GM21723 (cell line): ENCODE measurements around the gene MTA2.
A peak's percentile ranks its signal among the peaks of the same experiment; 100 is the strongest.
"Not testable (repeated sequence)": the region's sequence is repeated elsewhere in the genome, so short reads cannot be mapped to it uniquely, and the experiment has no call there.

Source experiments
- ATAC-seq: cut with Tn5 transposase; IDR thresholded peaks from one replicate; pipeline ENCODE4 v1.9.1; 2021; ENCODE audit warnings: mild to moderate bottlenecking, moderate library complexity; ENCODE audit not compliant: unreplicated experiment

The MTA2 gene

GRCh38 chr11:62567018-62567633 lies 34.5 kb downstream of the MTA2 start:
- ATAC-seq, result no peak

DNA sequence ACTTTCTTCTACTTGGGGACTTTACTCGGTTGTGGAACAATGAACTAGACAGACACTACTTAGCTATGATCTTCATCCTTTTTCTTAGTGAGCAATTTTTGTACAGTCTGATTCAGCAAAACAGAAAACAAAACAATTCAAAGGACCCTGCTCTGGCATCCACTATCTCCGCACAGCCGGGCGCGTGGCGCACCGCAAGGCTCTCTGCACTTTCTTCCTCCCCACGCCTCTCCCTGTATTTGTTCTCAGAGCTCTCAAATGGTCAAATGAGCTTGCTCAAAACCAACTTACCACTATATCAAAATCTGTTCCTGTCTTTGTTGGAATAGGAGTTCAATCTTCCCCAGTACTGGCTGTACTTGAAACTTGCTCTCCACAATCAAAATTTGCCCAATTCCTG lies 35.4 kb downstream of the MTA2 start:
- no peak for ATAC-seq

- ATAC-seq, result no peak
These were observed 36.4 kb downstream of the MTA2 start for GRCh38 chr11:62565100-62565802.

- ATAC-seq, result not testable (repeated sequence)
These were observed 39.9 kb downstream of the MTA2 start for GRCh38 chr11:62561677-62562230.

- no peak for ATAC-seq
These were observed 41.0 kb downstream of the MTA2 start for GRCh38 chr11:62560566-62561103.

DNA sequence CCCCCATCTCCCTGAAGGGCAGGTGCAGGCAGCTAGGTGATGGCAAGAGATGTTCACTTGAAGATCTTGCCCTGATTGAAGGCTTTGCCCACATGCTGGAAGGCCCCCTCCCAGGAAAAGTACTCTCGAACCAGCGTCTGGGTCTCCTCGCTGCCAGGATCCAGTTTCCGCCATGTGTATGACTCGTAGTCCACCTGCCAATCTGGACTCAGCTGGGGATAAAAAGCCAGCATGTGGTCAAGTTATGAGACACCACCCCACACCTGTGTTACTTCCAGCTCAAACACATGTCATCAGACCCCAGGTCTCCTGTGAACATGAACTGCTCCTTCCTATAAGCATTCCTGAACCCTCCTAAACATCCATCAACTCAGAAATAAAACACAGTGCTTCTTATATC lies 42.0 kb downstream of the MTA2 start:
- not testable (repeated sequence) for ATAC-seq

GRCh38 chr11:62559204-62559603 lies 42.5 kb downstream of the MTA2 start:
- ATAC-seq, result no peak

DNA sequence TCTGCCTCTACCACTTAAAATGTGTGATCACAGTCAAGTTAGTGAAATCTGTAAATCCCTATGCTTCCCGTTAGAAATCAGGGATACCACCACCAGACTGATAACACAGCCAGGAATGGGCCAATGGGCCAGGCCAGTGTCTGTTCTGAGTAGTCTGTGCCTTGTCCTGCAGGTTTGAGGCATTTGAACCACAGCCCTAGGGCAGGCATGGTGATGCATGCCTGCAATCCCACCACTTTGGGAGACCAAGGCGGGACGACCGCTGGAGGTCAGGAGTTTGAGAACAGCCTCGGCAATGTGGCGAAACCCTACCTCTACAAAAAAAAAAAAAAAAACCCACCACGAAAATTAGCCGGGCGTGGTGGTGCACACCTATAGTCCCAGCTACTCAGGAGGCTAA lies 43.0 kb downstream of the MTA2 start:
- ATAC-seq, result no peak

GRCh38 chr11:62556875-62557631 lies 44.6 kb downstream of the MTA2 start:
- ATAC-seq, result peak; percentile 30

DNA sequence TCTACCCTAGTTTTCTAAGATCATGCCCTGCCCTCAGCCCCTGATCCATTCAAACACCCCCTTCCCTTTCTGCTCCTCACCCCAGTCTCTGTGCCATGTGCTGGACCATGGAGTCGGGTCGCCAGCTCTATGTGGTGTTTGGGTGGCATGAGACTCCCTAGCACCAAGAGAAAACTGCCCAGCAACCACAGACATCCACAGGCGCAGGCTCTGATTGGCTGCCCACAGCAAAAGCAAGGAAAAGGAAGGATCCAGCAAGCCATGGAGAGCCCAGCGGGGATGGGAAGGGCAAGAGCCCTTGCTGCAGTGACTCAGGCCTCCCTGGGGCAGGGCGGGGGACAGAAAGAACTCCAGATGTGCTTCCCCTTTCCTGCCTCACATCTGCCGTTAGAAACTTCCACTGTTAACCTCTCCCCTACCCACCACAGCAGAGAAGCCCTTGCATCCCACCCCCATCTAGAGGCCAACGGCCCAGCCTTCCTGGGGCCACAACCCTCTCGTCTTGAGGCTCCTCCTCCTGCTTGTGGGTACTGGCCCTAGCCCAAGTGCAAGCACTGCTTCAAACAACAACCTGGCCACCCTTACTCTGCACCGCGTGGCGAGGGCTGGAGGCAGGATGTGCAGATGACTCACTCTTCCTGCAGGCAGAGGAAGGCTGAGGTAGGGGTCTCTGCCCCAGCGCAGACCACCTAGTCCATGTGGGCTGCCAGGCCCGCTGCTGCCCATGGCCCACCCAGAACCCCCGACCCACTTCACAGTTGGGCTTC lies 45.4 kb downstream of the MTA2 start:
- ATAC-seq, result peak; percentile 44

DNA sequence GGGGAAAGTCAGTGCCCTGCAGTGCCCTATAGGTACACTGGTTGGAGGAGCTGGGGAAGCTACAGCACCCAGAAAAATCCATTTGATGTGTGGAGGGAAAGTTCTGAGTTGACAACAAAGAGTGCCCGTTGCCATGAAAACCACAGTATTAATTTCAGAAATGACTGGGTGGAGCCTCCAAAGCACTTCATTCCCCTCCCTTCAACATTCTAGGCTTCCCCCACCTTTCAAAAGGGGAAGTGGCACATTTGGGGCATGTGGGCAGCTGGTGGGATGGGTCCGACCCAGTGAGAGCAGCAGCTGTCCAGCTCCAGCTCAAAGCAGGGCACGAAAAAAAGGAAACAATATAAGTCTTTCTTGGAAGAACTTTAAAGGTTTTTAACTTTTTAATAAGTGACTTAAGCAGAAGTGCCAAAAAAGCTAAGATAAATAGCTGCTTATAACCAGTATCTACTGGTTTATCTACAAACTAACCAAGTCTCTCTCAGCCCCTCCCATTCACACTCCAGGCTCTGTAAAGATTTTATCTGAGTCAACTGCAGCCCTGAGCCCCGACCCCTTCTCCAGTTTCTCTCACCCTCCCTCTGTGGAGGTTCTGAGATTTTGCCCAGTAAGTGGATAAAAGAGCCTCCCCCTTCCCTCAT lies 46.1 kb downstream of the MTA2 start:
- ATAC-seq, result peak; percentile 33

DNA sequence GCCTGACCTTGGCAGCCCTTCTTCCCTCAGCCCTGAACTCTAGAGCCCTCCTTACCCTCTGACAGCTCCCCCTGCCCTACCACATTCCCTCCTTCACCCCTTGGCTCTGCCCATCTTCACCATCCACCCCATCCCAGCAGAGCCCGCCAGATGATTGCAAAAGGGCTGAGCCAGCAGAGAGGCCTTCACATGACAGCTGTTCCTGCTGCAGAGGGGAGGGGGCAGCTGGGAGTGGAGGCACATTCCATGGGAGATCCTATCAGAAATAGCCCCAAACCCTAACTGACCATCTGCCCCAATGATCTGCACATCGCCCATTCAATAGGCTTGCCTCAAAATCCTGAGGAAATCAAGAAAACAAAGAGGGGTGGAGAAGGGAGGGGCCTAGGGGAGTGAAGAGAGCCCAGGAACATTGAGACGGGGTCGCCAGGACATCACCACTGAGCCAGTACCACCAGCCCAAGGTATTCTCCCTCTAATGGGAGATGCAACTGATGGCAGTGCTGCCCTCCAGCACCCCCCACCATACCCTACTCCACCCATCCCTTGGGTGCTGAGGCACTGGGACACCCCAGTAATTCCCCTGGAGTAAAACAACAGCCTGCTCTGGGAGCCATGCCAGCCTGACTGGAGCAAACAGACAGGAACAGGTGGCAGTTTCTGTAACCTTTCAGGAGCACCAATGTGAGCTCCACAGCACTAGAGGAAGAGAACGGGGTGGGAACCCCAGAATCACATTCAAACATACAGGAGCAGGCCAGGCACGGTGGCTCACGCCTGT lies 47.1 kb downstream of the MTA2 start:
- no peak for ATAC-seq

GRCh38 chr11:62553839-62554361 lies 47.8 kb downstream of the MTA2 start:
- no peak for ATAC-seq

GRCh38 chr11:62553080-62553838 lies 48.4 kb downstream of the MTA2 start:
- no peak for ATAC-seq

DNA sequence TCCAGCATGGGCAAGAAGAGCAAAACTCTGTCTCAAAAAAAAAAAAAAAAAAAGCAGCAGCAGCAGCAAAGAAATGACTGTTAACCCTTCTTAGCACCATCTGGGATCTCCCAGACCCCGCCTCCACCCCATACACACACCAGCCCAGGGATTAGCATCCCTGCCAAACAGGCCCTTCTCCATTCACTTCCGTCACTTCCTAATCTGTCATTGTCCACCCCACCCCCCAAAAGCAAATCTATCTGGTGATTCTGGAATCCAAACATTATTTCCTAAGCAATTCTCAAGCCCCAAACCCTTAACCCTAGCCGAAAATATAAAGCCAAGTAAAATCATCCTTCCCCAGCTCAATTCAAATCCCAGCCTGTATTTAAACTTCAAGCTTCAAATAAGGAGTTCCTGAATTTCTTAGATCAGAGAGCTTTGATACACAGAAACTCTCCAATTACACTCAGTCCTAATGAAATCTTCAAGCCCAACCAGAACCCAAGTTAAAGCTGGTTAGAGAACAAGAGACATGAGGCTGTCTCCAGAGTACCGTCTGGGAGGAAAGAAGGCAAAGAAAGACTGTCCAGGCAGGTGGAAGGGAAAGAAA lies 49.1 kb downstream of the MTA2 start:
- no peak for ATAC-seq

DNA sequence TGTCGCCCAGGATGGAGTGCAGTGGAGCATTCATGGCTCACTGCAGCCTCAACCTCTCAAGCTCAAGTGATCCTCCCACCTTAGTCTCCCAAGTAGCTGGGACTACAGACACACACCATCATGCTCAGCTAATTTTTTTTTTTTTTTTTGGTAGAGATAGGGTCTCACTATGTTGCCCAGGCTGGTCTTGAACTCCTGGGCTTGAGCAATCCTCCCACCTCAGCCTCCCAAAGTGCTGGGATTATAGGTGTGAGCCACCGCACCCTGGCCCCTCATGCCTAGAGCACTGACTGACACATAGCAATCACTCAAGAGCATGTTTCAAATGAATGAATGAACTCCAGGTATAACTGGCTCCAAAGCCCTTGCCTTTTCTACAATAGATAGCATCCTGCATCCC lies 51.2 kb downstream of the MTA2 start:
- not testable (repeated sequence) for ATAC-seq

GRCh38 chr11:62548545-62549335 lies 52.9 kb downstream of the MTA2 start:
- no peak for ATAC-seq
